ENCODE data around the gene ULK1. TPM values are rescaled to one million over a fixed set of nuclear protein-coding genes. Genes with fewer than 3 reads are reported as not detected.
"Not testable (repeated sequence)": the region's sequence is repeated elsewhere in the genome, so short reads cannot be mapped to it uniquely, and the experiment has no call there.

Gene ULK1
- total and polyA plus RNA-seq, 3 donors from 2014 or later, result 29.2 to 53.5 (median 49.9) TPM

DNA sequence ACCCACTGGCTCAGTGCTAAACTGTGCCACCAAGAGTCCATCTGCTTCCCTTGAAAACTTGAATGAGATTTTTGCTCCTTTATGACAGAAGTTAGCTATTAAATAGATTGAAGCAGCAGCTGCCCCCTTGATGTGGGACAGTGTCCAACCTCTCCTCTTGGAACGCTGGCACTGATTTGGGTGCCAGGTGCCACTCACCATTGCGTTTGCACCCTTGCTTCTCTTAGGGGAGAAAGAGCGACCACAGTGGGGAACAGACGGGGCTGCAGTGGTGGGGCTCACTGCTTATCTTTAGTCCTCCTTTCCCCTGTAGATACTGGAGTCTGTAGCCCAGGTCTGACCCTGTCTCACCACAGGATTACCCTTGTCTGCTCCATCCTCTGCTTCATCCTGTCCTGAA, 64.7 kb downstream of the ULK1 start:
- H3K36me3 ChIP-seq (ENCODE audit: low read depth, missing control alignments), result no peaks in the 10 kb centered on the region
- no peaks in the 10 kb centered on the region for H3K9me3 ChIP-seq
- DNase-seq, result no peak
- peaks cover 25% of the 10 kb centered on the region for H3K4me1 ChIP-seq
- 68 to 87% methylated on average over 4 of the region's 4 CpGs for WGBS, 2 donors
- TF ChIP-seq POLR2A (IDR thresholded peaks at IDR 0.05), result no peak
- TF ChIP-seq, protein P1, sequence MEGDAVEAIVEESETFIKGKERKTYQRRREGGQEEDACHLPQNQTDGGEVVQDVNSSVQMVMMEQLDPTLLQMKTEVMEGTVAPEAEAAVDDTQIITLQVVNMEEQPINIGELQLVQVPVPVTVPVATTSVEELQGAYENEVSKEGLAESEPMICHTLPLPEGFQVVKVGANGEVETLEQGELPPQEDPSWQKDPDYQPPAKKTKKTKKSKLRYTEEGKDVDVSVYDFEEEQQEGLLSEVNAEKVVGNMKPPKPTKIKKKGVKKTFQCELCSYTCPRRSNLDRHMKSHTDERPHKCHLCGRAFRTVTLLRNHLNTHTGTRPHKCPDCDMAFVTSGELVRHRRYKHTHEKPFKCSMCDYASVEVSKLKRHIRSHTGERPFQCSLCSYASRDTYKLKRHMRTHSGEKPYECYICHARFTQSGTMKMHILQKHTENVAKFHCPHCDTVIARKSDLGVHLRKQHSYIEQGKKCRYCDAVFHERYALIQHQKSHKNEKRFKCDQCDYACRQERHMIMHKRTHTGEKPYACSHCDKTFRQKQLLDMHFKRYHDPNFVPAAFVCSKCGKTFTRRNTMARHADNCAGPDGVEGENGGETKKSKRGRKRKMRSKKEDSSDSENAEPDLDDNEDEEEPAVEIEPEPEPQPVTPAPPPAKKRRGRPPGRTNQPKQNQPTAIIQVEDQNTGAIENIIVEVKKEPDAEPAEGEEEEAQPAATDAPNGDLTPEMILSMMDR (IDR thresholded peaks at IDR 0.05), result no peak
- no peaks in the 10 kb centered on the region for H3K27me3 ChIP-seq
- H3K27ac ChIP-seq, result no peak overlapping the region
- intact Hi-C loops (cut with DNase I; ENCODE audit: low total_unique reads), result no loop called here
- no peak overlapping the region for H3K4me3 ChIP-seq

DNA sequence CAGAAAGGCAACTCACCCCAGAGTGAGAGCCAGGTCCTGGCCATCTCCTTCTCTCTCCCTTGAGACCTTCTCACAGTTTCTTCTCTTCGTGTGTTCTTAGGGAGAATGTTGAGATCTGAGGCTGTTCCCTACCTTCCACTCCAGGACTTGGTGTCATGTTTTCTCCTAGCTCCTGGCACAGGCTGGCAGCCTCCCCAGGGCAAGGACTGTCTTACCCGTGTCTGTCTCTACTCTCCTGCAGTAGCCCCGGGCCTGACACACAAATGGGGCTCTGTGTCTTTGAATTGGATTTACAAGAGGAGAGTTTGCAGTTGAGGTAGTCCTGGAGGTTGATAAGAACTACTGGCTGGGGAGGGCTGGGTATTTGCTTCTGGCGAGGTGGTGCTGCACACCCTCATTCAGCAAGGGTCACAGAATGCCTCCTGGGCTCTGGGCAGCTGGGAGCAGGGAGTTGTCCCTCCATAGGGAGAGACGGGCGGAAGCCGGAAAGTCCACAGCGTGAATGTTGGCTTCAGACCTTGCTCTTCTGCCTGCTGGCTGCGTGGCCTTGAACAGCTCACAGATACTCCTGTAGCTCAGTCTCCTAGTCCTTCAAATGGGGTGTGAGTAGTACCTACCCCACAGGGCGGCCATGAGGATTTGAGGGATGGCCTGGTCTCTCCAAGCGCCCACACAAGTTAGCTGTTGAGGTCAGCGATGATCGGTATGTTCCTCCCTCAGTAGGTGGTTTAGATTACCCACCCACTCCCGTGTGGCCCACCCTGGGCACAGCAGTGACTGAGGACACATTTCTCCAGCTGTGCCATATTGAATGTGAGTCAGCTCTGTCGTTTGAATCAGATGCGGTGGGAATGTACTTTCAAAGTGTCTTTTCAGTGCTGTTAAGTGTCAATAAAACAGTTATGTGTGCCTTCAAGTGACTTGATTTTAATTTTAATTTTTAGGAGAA, 65.5 kb downstream of the ULK1 start:
- DNase-seq, result peak; percentile 52
- H3K27me3 ChIP-seq, result no peaks in the 10 kb centered on the region
- H3K9me3 ChIP-seq, result no peaks in the 10 kb centered on the region
- H3K4me3 ChIP-seq, result no peak overlapping the region
- 42 to 52% methylated on average over 13 to 16 of the region's 16 CpGs for WGBS, 2 donors
- H3K27ac ChIP-seq, result no peak overlapping the region
- intact Hi-C loops (cut with DNase I; ENCODE audit: low total_unique reads), result no loop called here
- no peaks in the 10 kb centered on the region for H3K36me3 ChIP-seq (ENCODE audit: low read depth, missing control alignments)
- H3K4me1 ChIP-seq, result peaks cover 25% of the 10 kb centered on the region
- TF ChIP-seq, protein P1 (IDR thresholded peaks at IDR 0.05), result no peak
- TF ChIP-seq POLR2A (IDR thresholded peaks at IDR 0.05), result no peak

DNA sequence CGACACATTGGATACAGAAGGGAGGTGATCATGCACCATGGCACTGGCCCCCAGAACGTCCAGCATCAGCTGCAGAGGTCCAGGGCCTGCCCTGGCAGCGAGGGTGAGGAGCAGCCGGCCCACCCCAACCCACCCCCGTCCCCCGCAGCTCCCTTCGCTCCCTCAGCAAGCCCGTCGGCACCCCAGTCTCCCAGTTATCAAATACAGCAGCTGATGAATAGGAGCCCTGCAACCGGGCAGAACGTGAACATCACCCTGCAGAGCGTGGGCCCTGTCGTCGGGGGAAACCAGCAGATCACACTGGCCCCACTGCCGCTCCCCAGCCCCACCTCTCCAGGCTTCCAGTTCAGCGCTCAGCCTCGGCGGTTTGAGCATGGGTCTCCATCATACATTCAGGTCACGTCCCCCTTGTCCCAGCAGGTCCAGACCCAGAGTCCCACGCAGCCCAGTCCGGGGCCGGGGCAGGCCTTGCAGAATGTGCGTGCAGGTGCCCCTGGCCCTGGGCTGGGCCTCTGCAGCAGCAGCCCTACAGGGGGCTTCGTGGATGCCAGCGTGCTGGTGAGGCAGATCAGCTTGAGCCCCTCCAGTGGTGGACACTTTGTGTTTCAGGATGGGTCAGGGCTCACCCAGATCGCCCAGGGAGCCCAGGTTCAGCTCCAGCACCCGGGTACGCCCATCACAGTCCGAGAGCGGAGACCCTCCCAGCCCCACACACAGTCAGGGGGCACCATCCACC, 66.3 kb downstream of the ULK1 start:
- H3K36me3 ChIP-seq (ENCODE audit: low read depth, missing control alignments); H3K27me3 ChIP-seq; H3K4me3 ChIP-seq; H3K9me3 ChIP-seq; intact Hi-C loops (cut with DNase I; ENCODE audit: low total_unique reads); DNase-seq; H3K27ac ChIP-seq: not testable (repeated sequence)
- H3K4me1 ChIP-seq, result peaks cover 25% of the 10 kb centered on the region
- WGBS, 2 donors, result 87 to 91% methylated on average over 8 to 17 of the region's 30 CpGs

DNA sequence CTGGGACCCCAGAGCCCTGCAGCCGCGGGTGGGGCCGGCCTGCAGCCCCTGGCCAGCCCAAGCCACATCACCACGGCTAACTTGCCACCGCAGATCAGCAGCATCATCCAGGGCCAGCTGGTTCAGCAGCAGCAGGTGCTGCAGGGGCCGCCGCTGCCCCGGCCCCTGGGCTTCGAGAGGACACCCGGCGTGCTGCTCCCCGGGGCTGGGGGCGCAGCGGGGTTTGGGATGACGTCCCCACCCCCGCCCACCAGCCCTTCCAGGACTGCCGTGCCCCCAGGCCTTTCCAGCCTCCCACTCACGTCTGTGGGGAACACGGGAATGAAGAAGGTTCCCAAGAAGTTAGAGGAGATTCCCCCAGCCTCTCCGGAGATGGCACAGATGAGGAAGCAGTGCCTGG, 66.9 kb downstream of the ULK1 start:
- H3K36me3 ChIP-seq (ENCODE audit: low read depth, missing control alignments); H3K27ac ChIP-seq; intact Hi-C loops (cut with DNase I; ENCODE audit: low total_unique reads); H3K4me3 ChIP-seq; H3K27me3 ChIP-seq; H3K9me3 ChIP-seq; DNase-seq: not testable (repeated sequence)
- peaks cover 25% of the 10 kb centered on the region for H3K4me1 ChIP-seq
- 100% methylated on average over 1 of the region's 20 CpGs; no CpG with 5 or more reads in 1 of the 2 donors for WGBS, 2 donors

DNA sequence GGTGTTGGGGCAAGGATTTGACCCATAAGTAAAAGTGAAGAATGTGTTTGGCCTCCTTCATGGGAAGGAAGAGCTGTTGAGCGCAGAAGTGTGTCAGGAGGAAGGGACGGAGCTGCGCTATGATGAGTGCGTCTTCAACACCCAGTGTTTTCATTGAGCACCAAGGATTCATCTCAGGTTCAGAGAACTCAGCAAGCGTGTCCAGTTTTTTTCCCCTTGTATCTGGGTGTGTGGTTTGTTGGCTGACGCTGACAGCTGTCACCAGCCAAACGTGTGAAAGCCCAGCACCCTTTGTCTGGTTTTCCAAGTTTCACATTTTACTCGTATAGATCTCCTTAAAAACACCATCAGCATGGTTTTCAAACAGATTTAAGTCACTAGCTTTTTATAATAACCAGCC, 67.6 kb downstream of the ULK1 start:
- DNase-seq, result no peak
- TF ChIP-seq, protein P1 (IDR thresholded peaks at IDR 0.05), result no peak
- no peak for TF ChIP-seq POLR2A (IDR thresholded peaks at IDR 0.05)
- intact Hi-C loops (cut with DNase I; ENCODE audit: low total_unique reads), result no loop called here

More for the DNA sequence above, 67.6 kb downstream of the ULK1 start:
- WGBS, 2 donors, result 92 to 93% methylated on average over 8 of the region's 8 CpGs
- Histone ChIP-seq H3K27me3 (no peaks in the 10 kb centered on the region), H3K9me3 (no peaks in the 10 kb centered on the region), H3K4me3 (no peak overlapping the region), H3K4me1 (peaks cover 25% of the 10 kb centered on the region), H3K27ac (no peak overlapping the region), H3K36me3 (ENCODE audit: low read depth, missing control alignments) (no peaks in the 10 kb centered on the region)
